Measurements from ENCODE around the gene ASTN2. TPM values are rescaled to one million over a fixed set of nuclear protein-coding genes. Genes with fewer than 3 reads are reported as not detected.

Gene ASTN2
- total RNA-seq, 4 donors from 2014 or later, result 4.0 to 7.0 (median 4.9) TPM

GRCh38 chr9:116596646-116597045 lies 818.2 kb downstream of the ASTN2 start:
- TF ChIP-seq, protein P1, sequence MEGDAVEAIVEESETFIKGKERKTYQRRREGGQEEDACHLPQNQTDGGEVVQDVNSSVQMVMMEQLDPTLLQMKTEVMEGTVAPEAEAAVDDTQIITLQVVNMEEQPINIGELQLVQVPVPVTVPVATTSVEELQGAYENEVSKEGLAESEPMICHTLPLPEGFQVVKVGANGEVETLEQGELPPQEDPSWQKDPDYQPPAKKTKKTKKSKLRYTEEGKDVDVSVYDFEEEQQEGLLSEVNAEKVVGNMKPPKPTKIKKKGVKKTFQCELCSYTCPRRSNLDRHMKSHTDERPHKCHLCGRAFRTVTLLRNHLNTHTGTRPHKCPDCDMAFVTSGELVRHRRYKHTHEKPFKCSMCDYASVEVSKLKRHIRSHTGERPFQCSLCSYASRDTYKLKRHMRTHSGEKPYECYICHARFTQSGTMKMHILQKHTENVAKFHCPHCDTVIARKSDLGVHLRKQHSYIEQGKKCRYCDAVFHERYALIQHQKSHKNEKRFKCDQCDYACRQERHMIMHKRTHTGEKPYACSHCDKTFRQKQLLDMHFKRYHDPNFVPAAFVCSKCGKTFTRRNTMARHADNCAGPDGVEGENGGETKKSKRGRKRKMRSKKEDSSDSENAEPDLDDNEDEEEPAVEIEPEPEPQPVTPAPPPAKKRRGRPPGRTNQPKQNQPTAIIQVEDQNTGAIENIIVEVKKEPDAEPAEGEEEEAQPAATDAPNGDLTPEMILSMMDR (IDR thresholded peaks at IDR 0.05), result no peak
- TF ChIP-seq POLR2A (IDR thresholded peaks at IDR 0.05), result no peak
- no peak for TF ChIP-seq POLR2AphosphoS5 (IDR thresholded peaks at IDR 0.05)
- TF ChIP-seq EP300 (IDR thresholded peaks at IDR 0.05), result no peak
- Histone ChIP-seq H3K4me1 (no peaks in the 10 kb centered on the region), H3K4me3 (no peak overlapping the region), H3K27ac (no peak overlapping the region), H3K9me3 (no peaks in the 10 kb centered on the region), H3K36me3 (no peaks in the 10 kb centered on the region), H3K27me3 (no peaks in the 10 kb centered on the region)
- 85 to 92% methylated on average over 2 of the region's 2 CpGs for WGBS, 2 donors (ENCODE audit: low coverage in 1 of 2)
- ATAC-seq, result no peak

DNA sequence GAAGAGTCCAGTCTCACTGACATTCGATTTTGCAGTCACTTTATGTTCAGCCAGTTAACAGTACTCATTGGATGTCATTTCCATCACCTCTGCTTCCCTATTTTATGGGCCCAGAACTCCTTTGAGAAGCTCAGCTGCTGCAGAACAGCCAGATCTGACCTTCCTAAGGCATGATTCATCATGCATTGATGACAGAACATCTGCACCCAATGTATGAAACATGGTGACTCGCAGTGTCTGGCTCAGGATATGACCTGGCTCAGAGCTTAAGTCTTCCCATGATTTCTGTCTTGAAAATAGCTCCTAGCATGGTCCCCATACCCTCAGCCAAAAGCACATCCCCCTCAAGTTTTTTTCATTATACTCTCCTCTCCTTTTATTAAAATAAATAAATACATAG lies 820.3 kb downstream of the ASTN2 start:
- whole genome bisulfite sequencing, 2 donors (ENCODE audit: low coverage in 1 of 2), result 24 to 70% methylated on average over 2 of the region's 2 CpGs
- TF ChIP-seq POLR2AphosphoS5 (IDR thresholded peaks at IDR 0.05) (no peak), EP300 (IDR thresholded peaks at IDR 0.05) (no peak), POLR2A (IDR thresholded peaks at IDR 0.05) (no peak)
- TF ChIP-seq, protein P1 (IDR thresholded peaks at IDR 0.05), result no peak
- H3K9me3 ChIP-seq, result peaks cover 0 to 1% (median 0%) of the 10 kb centered on the region in 3 donors
- H3K4me1 ChIP-seq, result no peaks in the 10 kb centered on the region
- H3K27ac ChIP-seq, result no peak overlapping the region
- H3K36me3 ChIP-seq, result no peaks in the 10 kb centered on the region
- H3K27me3 ChIP-seq, result no peaks in the 10 kb centered on the region
- peak; percentile 60 for ATAC-seq
- H3K4me3 ChIP-seq, result no peak overlapping the region

DNA sequence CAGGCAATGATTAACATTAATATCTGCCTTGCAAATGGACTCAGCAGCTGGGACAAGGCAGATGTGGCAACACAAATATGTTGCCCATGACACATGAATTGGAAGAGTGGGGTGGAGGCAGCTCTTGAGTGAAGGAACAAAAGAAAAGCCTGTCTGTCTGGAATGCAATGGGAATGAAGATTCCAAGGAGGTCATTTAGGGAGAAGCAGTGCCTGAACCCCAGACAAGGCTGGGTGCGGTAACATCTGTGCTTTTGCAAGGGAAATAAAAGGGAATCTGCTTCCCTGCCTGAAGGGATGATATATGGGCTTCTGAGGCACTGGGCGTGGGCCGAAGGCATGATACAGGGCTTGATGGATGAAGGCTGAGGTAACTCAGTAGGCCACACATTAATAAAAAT lies 821.9 kb downstream of the ASTN2 start:
- H3K36me3 ChIP-seq, result no peaks in the 10 kb centered on the region
- H3K9me3 ChIP-seq, result peaks cover 0 to 10% (median 0%) of the 10 kb centered on the region in 3 donors
- no peak for ATAC-seq
- H3K27me3 ChIP-seq, result no peaks in the 10 kb centered on the region
- H3K4me1 ChIP-seq, result no peaks in the 10 kb centered on the region
- no peak overlapping the region for H3K4me3 ChIP-seq
- no peak overlapping the region for H3K27ac ChIP-seq
- no peak for TF ChIP-seq POLR2A (IDR thresholded peaks at IDR 0.05)
- no peak for TF ChIP-seq EP300 (IDR thresholded peaks at IDR 0.05)
- TF ChIP-seq, protein P1 (IDR thresholded peaks at IDR 0.05), result no peak
- TF ChIP-seq POLR2AphosphoS5 (IDR thresholded peaks at IDR 0.05), result no peak
- WGBS, 2 donors (ENCODE audit: low coverage in 1 of 2), result 72 to 80% methylated on average over 3 of the region's 3 CpGs

DNA sequence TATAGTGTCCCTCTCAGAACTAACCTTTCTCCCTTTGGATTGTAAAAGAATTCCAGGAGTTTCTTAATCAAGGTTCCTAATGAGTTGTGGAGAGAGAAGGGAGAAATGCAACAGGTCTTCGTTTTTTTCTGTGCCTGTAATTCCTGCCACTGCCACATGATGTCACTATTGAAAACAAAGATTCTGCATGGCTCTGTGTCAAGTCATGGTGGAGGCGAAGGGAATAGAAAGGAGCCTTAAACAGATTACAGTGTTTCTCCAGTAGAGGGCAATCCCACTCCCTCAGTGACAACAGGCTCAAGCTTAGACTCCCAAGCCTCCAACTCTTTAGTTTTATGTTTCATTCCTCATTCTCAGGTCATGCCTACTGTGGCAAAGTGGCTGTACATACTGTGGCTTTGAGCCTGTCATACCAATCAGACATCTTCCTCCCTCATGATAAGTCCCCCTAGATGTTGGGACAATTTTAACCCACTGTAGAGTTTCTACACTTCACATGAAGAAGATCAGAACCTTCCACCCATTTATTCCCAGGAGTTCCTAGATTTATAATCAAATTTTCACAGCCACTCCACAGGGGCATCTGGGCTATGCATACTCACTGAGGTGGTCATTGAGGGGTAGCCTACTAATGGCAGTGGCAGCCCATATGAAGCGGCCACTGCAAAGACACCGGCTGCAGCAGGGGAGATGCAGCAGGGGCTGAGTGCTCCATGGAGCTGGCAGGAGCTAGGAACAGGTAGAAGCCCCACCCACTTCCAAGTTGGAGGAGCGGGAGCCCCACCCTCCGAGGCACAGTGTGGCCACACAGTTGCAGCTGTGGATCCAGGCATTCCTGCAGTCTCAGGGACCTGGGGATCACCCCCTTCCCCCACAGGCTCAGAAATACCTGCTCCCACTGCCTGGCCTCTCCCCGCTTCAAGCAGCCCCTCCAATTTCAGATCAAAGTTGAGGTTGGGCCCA lies 825.2 kb downstream of the ASTN2 start:
- Histone ChIP-seq H3K4me1 (no peaks in the 10 kb centered on the region), H3K27ac (no peak overlapping the region), H3K36me3 (no peaks in the 10 kb centered on the region), H3K9me3 (peaks cover 0 to 16% (median 0%) of the 10 kb centered on the region in 3 donors), H3K27me3 (no peaks in the 10 kb centered on the region), H3K4me3 (no peak overlapping the region)
- ATAC-seq, result no peak
- no peak for TF ChIP-seq POLR2AphosphoS5 (IDR thresholded peaks at IDR 0.05)
- no peak for TF ChIP-seq POLR2A (IDR thresholded peaks at IDR 0.05)
- 40 to 43% methylated on average over 2 of the region's 7 CpGs for WGBS, 2 donors (ENCODE audit: low coverage in 1 of 2)

GRCh38 chr9:116587919-116588318 lies 826.9 kb downstream of the ASTN2 start:
- ATAC-seq, result no peak
- WGBS, 2 donors (ENCODE audit: low coverage in 1 of 2), result 80 to 100% methylated on average over 1 of the region's 1 CpG
- Histone ChIP-seq H3K4me1 (no peaks in the 10 kb centered on the region), H3K36me3 (no peaks in the 10 kb centered on the region), H3K27ac (no peak overlapping the region), H3K9me3 (peaks cover 0 to 16% (median 0%) of the 10 kb centered on the region in 3 donors), H3K27me3 (no peaks in the 10 kb centered on the region), H3K4me3 (no peak overlapping the region)
- TF ChIP-seq POLR2AphosphoS5 (IDR thresholded peaks at IDR 0.05), result no peak
- no peak for TF ChIP-seq EP300 (IDR thresholded peaks at IDR 0.05)
- TF ChIP-seq, protein P1 (IDR thresholded peaks at IDR 0.05), result no peak
- no peak for TF ChIP-seq POLR2A (IDR thresholded peaks at IDR 0.05)
